SK-N-SH (cell line): Measurements from ENCODE around the gene HOMER1.
"Not testable (repeated sequence)": the region's sequence is repeated elsewhere in the genome, so short reads cannot be mapped to it uniquely, and the experiment has no call there.

ENCODE experiments used
- EP300 ChIP-seq, 2 experiments: IDR thresholded peaks; 2 replicates each; pipeline versions ENCODE4 v1.4.0 to v1.6.1; 2012; ENCODE audit warnings: borderline replicate concordance in 1 of 2, low read depth in 1 of 2, low read length in 1 of 2
- SIN3A ChIP-seq: IDR thresholded peaks from 2 replicates; pipeline ENCODE4 v1.6.1; 2012; ENCODE audit warnings: low read depth, mild to moderate bottlenecking, low read length, moderate library complexity, borderline replicate concordance
- TF ChIP-seq, protein P1 (sequence below): IDR thresholded peaks from 2 replicates; pipeline ENCODE4 v1.4.0; 2012; ENCODE audit warnings: low read depth, borderline replicate concordance
- TF ChIP-seq, protein P2 (sequence below): fragments of 200-600 bp; sonication (generic); IDR thresholded peaks from 2 replicates; pipeline ENCODE4 v1.6.1; 2017; ENCODE audit warnings: antibody characterized with exemption, mild to moderate bottlenecking, moderate library complexity

DNA sequence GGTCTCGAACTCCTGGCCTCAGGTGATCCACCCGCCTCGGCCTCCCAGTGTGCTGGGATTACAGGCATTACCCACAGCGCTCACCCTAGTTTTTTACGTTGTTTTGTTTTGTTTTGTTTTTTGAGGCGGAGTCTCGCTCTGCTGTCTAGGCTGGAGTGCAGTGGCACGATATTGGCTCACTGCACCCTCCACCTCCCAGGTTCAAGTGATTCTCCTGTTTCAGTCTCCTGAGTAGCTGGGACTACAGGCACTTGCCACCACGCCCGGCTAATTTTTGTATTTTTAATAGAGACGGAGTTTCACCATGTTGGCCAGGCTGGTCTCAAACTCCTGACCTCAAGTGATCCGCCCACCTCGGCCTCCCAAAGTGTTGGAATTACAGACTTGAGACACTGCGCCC, 2.4 kb upstream of the HOMER1 start:
- not testable (repeated sequence) for TF ChIP-seq SIN3A; EP300 (IDR thresholded peaks at IDR 0.05; ENCODE audit: borderline replicate concordance in 1 of 2, low read depth in 1 of 2, low read length in 1 of 2)
- TF ChIP-seq, protein P1, sequence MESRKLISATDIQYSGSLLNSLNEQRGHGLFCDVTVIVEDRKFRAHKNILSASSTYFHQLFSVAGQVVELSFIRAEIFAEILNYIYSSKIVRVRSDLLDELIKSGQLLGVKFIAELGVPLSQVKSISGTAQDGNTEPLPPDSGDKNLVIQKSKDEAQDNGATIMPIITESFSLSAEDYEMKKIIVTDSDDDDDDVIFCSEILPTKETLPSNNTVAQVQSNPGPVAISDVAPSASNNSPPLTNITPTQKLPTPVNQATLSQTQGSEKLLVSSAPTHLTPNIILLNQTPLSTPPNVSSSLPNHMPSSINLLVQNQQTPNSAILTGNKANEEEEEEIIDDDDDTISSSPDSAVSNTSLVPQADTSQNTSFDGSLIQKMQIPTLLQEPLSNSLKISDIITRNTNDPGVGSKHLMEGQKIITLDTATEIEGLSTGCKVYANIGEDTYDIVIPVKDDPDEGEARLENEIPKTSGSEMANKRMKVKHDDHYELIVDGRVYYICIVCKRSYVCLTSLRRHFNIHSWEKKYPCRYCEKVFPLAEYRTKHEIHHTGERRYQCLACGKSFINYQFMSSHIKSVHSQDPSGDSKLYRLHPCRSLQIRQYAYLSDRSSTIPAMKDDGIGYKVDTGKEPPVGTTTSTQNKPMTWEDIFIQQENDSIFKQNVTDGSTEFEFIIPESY, result not testable (repeated sequence)
- TF ChIP-seq, protein P2, sequence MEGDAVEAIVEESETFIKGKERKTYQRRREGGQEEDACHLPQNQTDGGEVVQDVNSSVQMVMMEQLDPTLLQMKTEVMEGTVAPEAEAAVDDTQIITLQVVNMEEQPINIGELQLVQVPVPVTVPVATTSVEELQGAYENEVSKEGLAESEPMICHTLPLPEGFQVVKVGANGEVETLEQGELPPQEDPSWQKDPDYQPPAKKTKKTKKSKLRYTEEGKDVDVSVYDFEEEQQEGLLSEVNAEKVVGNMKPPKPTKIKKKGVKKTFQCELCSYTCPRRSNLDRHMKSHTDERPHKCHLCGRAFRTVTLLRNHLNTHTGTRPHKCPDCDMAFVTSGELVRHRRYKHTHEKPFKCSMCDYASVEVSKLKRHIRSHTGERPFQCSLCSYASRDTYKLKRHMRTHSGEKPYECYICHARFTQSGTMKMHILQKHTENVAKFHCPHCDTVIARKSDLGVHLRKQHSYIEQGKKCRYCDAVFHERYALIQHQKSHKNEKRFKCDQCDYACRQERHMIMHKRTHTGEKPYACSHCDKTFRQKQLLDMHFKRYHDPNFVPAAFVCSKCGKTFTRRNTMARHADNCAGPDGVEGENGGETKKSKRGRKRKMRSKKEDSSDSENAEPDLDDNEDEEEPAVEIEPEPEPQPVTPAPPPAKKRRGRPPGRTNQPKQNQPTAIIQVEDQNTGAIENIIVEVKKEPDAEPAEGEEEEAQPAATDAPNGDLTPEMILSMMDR, result not testable (repeated sequence)
